Prostate gland (tissue), 2 donors: ENCODE results near the gene SERTAD1. TPM values are rescaled to one million over a fixed set of nuclear protein-coding genes. Genes with fewer than 3 reads are reported as not detected.

Experiments
- DNase-seq: peaks from one replicate; pipeline ENCODE4 v3.0.0-alpha.2; 2019; ENCODE audit warnings: low spot score
- H3K27ac ChIP-seq, 2 donors: fragments of 200-600 bp; sonication (generic); 2 replicates each; pipeline ENCODE4 v1.5.1; 2017 to 2019
- H3K27me3 ChIP-seq: fragments of 200-600 bp; sonication (generic); replicated peaks from 2 replicates; pipeline ENCODE4 v1.5.1; 2019; ENCODE audit not compliant: insufficient read depth
- H3K36me3 ChIP-seq, 2 donors: fragments of 200-600 bp; sonication (generic); 1 replicate in 1 of 2; 2 replicates in 1 of 2; pipeline versions ENCODE4 v1.5.1 to v1.8.1; 2017 to 2019
- H3K4me1 ChIP-seq: fragments of 200-600 bp; sonication (generic); replicated peaks from 2 replicates; pipeline ENCODE4 v1.5.1; 2019
- H3K4me3 ChIP-seq, 2 donors: fragments of 200-600 bp; sonication (generic); 2 replicates each; pipeline ENCODE4 v1.5.1; 2017 to 2019
- H3K9me3 ChIP-seq: fragments of 200-600 bp; sonication (generic); 2 replicates; pipeline ENCODE4 v1.5.1; 2017
- CTCF ChIP-seq, 4 experiments: fragments of 200-600 bp in 2 of 4; fragments of 450-650 bp in 2 of 4; sonication (generic) in 2 of 4; IDR thresholded peaks; 1 replicate in 3 of 4; 2 replicates in 1 of 4; pipeline ENCODE4 v1.5.1; 2016 to 2019; ENCODE audit warnings: antibody characterized with exemption in 4 of 4, mild to moderate bottlenecking in 2 of 4, moderate library complexity in 2 of 4
- POLR2A ChIP-seq: fragments of 450-650 bp; IDR thresholded peaks from one replicate; pipeline ENCODE4 v1.6.1; 2016; ENCODE audit warnings: antibody characterized with exemption, mild to moderate bottlenecking
- POLR2AphosphoS5 ChIP-seq: sonication (generic); formaldehyde crosslinking; IDR thresholded peaks from one replicate; pipeline ENCODE4 v1.6.1; 2017; ENCODE audit warnings: antibody characterized with exemption
- WGBS: methylation state at CpG from one replicate; pipeline ENCODE4 v1.1.5; 2018; 5-methylcytosine and 5-hydroxymethylcytosine counted together
- intact Hi-C: fragments of 100-400 bp; cut with DNase I; formaldehyde crosslinking; loops from one replicate; pipeline ENCODE4 v1.14.2; 2022
- total RNA-seq, 2 donors: library from RNA; depleted of rRNA; stranded (reverse); fragments of >200 nt; gene quantifications; one replicate each; pipeline ENCODE4 v1.1.0, GENCODE V29; 2016

SERTAD1 gene
- total RNA-seq, 2 donors from 2014 or later, result 15.9 to 19.5 TPM

- H3K9me3 ChIP-seq, result no peaks in the 10 kb centered on the region
- DNase-seq, result no peak
- intact Hi-C loops, result no loop called here
- no peaks in the 10 kb centered on the region for H3K4me1 ChIP-seq
- no peaks in the 10 kb centered on the region for H3K27me3 ChIP-seq
- H3K36me3 ChIP-seq, result no peaks in the 10 kb centered on the region
- H3K27ac ChIP-seq, result no peak overlapping the region
- TF ChIP-seq POLR2AphosphoS5 (no peak), CTCF (IDR thresholded peaks at IDR 0.05) (no peak), POLR2A (no peak)
- WGBS, result 67% methylated on average over 3 of the region's 3 CpGs
- no peak overlapping the region for H3K4me3 ChIP-seq
These were observed 25.2 kb downstream of the SERTAD1 start for GRCh38 chr19:40400559-40400958.

DNA sequence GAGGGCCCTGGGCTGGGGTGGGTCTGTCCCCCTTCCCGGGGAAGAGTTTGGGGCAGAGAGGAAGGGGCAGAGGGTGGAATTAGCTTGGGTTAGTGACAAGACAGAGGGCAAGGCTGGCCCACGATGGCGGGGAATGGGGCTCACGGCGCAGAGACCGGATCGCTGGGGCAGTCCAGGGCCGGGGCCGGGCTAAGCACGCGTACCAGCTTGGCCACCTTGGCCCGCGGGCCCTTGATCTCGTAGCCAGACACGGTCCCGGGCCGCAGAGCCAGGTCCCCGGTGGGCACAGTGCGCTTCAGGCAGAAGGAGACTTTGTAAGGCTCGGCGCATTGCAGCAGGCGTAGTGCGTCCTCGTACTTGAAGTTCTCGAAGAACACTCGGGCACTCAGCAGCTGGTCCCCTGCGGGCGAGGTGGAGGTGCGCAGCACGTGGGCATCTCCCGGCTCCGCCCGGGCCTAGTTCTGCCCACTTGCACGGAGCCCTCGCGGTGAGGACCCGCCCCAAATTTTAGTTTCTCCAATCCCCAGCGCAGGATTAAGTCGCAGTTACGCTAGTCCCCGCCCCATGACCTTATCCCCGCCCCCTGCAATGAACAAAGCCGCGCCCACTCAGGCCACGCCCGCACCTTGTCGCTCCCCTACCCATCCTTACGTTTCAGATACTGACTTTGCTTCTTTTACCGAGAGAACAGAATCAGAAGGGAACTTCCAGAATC lies 27.2 kb downstream of the SERTAD1 start:
- no peaks in the 10 kb centered on the region for H3K9me3 ChIP-seq
- H3K27me3 ChIP-seq, result no peaks in the 10 kb centered on the region
- no peaks in the 10 kb centered on the region for H3K4me1 ChIP-seq
- peak; percentile 25 for DNase-seq
- 45% methylated on average over 49 of the region's 49 CpGs for WGBS
- H3K36me3 ChIP-seq, result no peaks in the 10 kb centered on the region
- no peak overlapping the region for H3K4me3 ChIP-seq
- TF ChIP-seq POLR2AphosphoS5, result no peak
- TF ChIP-seq POLR2A, result no peak
- H3K27ac ChIP-seq, result no peak overlapping the region
- intact Hi-C loops, result no loop called here

DNA sequence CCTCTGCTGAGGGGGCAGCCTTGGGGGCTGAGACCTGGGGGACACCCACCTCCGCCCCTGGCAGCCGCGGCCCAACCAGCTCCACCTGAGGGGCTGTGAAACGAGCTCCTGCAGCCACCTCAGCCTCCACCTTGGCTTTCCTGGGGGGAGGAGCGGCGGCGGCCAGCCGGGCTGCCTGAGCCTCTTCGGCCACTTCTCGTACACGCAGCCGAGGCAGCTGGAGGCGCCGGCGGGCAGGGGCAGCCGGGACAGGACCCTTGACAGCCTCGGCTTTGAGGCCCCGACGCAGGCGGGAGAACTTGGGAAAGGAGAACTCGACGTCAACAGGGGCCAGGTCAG lies 28.3 kb downstream of the SERTAD1 start:
- WGBS, result 95% methylated on average over 22 of the region's 22 CpGs
- Histone ChIP-seq H3K27ac (no peak overlapping the region), H3K4me3 (no peak overlapping the region), H3K27me3 (no peaks in the 10 kb centered on the region), H3K36me3 (no peaks in the 10 kb centered on the region), H3K4me1 (no peaks in the 10 kb centered on the region), H3K9me3 (no peaks in the 10 kb centered on the region)
- TF ChIP-seq POLR2AphosphoS5 (no peak), POLR2A (no peak), CTCF (IDR thresholded peaks at IDR 0.05) (no peak)
- no peak for DNase-seq
- intact Hi-C loops, result no loop called here

DNA sequence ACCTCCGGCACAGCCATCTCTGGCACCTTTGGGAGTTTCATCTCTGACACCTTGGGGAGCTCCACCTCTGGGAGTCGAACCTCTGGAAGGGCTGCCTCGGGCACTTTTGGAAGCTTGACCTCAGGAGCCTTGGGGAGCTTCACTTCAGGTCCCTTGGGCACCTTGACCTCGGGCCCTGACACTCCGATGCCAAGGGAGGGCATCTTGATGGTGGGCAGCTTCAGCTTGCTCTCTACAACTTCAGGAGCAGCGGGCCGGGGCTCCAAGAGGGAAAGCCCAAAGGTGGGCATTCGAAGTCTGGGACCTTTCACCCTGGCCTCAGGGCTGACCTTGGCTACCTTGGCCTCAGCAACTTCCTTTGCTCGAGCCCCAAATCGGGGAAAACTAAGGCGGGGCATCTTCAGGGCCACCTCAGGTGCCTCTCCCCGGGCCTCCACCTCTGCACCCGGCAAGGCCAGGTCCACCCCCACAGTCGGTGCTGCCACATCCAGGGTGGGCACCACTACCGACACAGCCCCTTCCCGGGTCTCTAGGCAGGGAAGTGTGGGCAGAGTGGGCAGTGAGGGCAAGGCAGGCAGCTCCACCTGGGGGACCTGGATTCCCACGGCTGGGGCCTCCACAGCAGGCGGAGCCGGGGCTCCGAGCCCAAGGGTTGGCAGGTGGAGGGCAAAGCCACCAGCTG lies 28.8 kb downstream of the SERTAD1 start:
- no peaks in the 10 kb centered on the region for H3K36me3 ChIP-seq
- H3K27me3 ChIP-seq, result no peaks in the 10 kb centered on the region
- intact Hi-C loops, result no loop called here
- DNase-seq, result no peak
- no peak for TF ChIP-seq POLR2A
- no peak for TF ChIP-seq POLR2AphosphoS5
- TF ChIP-seq CTCF (IDR thresholded peaks at IDR 0.05), result no peak
- no peaks in the 10 kb centered on the region for H3K4me1 ChIP-seq
- H3K9me3 ChIP-seq, result no peaks in the 10 kb centered on the region
- WGBS, result 92% methylated on average over 14 of the region's 20 CpGs
- H3K27ac ChIP-seq, result no peak overlapping the region
- H3K4me3 ChIP-seq, result no peak overlapping the region

DNA sequence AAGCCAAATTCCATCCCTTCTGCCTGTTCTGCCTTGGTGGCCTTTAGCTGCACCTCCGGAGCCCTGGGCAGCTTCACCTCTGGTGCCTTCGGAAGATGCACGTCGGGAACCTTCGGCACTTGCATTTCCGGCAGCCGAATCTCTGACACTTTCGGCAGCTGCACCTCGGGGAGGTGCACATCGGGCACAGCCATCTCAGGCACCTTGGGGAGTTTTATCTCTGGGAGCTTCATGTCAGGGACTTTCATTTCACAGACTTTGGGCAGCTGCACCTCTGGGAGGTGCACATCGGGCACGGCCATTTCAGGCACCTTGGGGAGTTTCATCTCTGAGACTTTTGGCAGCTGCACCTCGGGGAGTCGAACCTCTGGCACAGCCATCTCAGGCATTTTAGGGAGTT lies 29.8 kb downstream of the SERTAD1 start:
- no peaks in the 10 kb centered on the region for H3K27me3 ChIP-seq
- no peak for DNase-seq
- intact Hi-C loops, result no loop called here
- H3K27ac ChIP-seq, result no peak overlapping the region
- no peak overlapping the region for H3K4me3 ChIP-seq
- no peaks in the 10 kb centered on the region for H3K4me1 ChIP-seq
- 87% methylated on average over 14 of the region's 14 CpGs for WGBS
- TF ChIP-seq POLR2A (no peak), CTCF (IDR thresholded peaks at IDR 0.05) (no peak), POLR2AphosphoS5 (no peak)
- no peaks in the 10 kb centered on the region for H3K9me3 ChIP-seq
- H3K36me3 ChIP-seq, result no peaks in the 10 kb centered on the region
